Spleen (tissue), 11 donors: ENCODE data around the gene CLDN18. TPM values are rescaled to one million over a fixed set of nuclear protein-coding genes. Genes with fewer than 3 reads are reported as not detected.

Source experiments
- DNase-seq: peaks from one replicate; pipeline ENCODE4 v3.0.0-alpha.2; 2020
- H3K27ac ChIP-seq, 8 donors: fragments of 200-600 bp; sonication (generic) in 7 of 8; 1 replicate in 4 of 8; 2 replicates in 4 of 8; pipeline versions ENCODE4 v1.5.0 to v1.8.0; 2016 to 2021; ENCODE audit warnings: inconsistent platforms in 4 of 8, mild to moderate bottlenecking in 4 of 8, moderate library complexity in 1 of 8
- H3K27me3 ChIP-seq, 7 donors: fragments of 200-600 bp; sonication (generic) in 6 of 7; replicated peaks in 1 of 7; 1 replicate in 4 of 7; 2 replicates in 3 of 7; pipeline versions ENCODE4 v1.5.0 to v1.8.0; 2016 to 2021; ENCODE audit warnings: inconsistent platforms in 3 of 7, mild to moderate bottlenecking in 1 of 7
- H3K36me3 ChIP-seq, 6 donors: fragments of 200-600 bp; sonication (generic) in 5 of 6; 1 replicate in 4 of 6; 2 replicates in 2 of 6; pipeline versions ENCODE4 v1.5.0 to v1.8.0; 2016 to 2021; ENCODE audit warnings: inconsistent platforms in 2 of 6
- H3K4me1 ChIP-seq, 6 donors: fragments of 200-600 bp; sonication (generic) in 5 of 6; 1 replicate in 3 of 6; 2 replicates in 3 of 6; pipeline versions ENCODE4 v1.5.0 to v1.8.0; 2016 to 2021; ENCODE audit warnings: inconsistent platforms in 3 of 6
- H3K4me3 ChIP-seq, 8 donors: fragments of 200-600 bp; sonication (generic) in 7 of 8; 1 replicate in 4 of 8; 2 replicates in 4 of 8; pipeline versions ENCODE4 v1.5.0 to v1.8.0; 2016 to 2021; ENCODE audit warnings: inconsistent platforms in 4 of 8, mild to moderate bottlenecking in 4 of 8, moderate library complexity in 2 of 8
- H3K9me3 ChIP-seq, 8 donors: fragments of 200-600 bp; sonication (generic) in 7 of 8; 1 replicate in 4 of 8; 2 replicates in 4 of 8; pipeline versions ENCODE4 v1.5.0 to v1.8.0; 2016 to 2021; ENCODE audit warnings: inconsistent platforms in 4 of 8
- POLR2A ChIP-seq, 3 donors: fragments of 450-650 bp; IDR thresholded peaks; one replicate each; pipeline ENCODE4 v1.5.1; 2017; ENCODE audit warnings: antibody characterized with exemption in 3 of 3, mild to moderate bottlenecking in 1 of 3
- POLR2AphosphoS5 ChIP-seq, 3 donors: sonication (generic); formaldehyde crosslinking; IDR thresholded peaks; one replicate each; pipeline ENCODE4 v1.5.1; 2017; ENCODE audit warnings: antibody characterized with exemption in 3 of 3
- WGBS, 5 donors: extraction: QIAGEN DNeasy Blood & Tissue Kit in 3 of 5; methylation state at CpG; one replicate each; pipeline versions ENCODE4 v1.1.5 to v1.1.7; 2013 to 2018; 5-methylcytosine and 5-hydroxymethylcytosine counted together
- intact Hi-C: fragments of 100-400 bp; cut with DNase I; formaldehyde crosslinking; loops from one replicate; pipeline ENCODE4 v1.15.0; 2023; ENCODE audit warnings: low total_unique reads
- polyA plus RNA-seq, 3 donors: library from polyadenylated mRNA; stranded (reverse); fragments of 200-250 nt; gene quantifications; one replicate each; pipeline ENCODE4 v1.2.1, GENCODE V29; 2013
- total RNA-seq, 7 donors: library from RNA; depleted of rRNA in 3 of 7; stranded (reverse); fragments of >200 nt in 3 of 7; fragmentation: NEBNext Ultra II Directional in 4 of 7; extraction: Animal tissue kit (Norgen Biotek cat#: 25700) in 4 of 7; gene quantifications; one replicate each; pipeline versions ENCODE4 v1.1.0 to v1.2.1, GENCODE V29; 2016 to 2021
- TF ChIP-seq, protein P1 (sequence below), 11 experiments: fragments of 200-600 bp in 7 of 11; fragments of 450-650 bp in 4 of 11; sonication (generic) in 4 of 11; IDR thresholded peaks in 8 of 11; conservative IDR thresholded peaks in 3 of 11; 1 replicate in 7 of 11; 2 replicates in 4 of 11; pipeline versions ENCODE4 v1.4.0 to v1.8.0; 2016 to 2021; ENCODE audit warnings: antibody characterized with exemption in 11 of 11, inconsistent platforms in 4 of 11, mild to moderate bottlenecking in 1 of 11
- donor health status: healthy with polysubstance abuse.
- donor health status: DM: no; HTN: no; CAD: no; lungs with moderate emphysema.
- donor health status: DM: no; HTN: no; CAD: no.
- donor health status: Bipolar disorder and iron deficiency.
- donor health status: healthy.
- donor health status: DM: no; HTN: no; CAD: no.
- donor health status: DM: yes; HTN: yes; CAD: no.

CLDN18 gene
- total and polyA plus RNA-seq, 10 donors, result not detected

DNA sequence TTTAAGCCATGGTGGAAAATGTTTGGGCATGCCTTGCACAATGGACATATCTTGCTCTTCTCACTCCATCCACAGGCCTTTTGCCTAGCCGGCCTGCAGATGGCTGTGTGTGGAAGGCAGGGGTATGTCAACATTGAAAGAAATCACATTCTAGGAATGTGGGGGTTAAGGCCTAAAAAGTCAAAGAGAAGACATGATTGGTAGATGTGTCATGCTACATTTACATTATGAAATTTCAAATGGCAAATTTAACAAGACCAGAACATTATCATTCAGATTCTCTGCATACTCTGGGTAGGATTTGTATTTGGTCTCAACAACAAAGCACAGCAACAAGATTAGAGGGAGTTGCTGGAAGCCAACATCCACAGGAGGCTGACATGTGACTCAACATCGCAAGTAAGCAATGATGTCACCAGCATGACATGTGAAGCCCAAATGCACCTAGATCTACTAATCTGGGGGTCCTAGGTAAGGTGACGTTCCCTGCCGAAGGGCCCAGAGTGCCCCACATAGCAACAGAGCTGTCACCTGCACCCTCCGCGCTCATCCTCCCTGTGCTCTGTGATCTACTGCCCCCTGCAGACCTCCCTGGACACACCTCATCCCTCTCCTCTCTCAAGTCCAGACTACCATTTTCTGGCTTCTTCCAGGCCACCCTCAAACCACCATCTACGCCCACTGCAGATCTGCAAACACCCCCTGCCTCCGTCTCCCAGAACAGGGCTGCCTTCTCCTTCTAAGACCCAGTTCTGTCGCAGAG lies 39.4 kb downstream of the CLDN18 start:
- Histone ChIP-seq H3K4me3 (no peak overlapping the region), H3K9me3 (no peaks in the 10 kb centered on the region), H3K36me3 (peaks cover 0 to 44% (median 0%) of the 10 kb centered on the region in 6 donors), H3K27me3 (peaks cover 0 to 5% (median 0%) of the 10 kb centered on the region in 7 donors), H3K4me1 (no peaks in the 10 kb centered on the region), H3K27ac (no peak overlapping the region)
- WGBS, 5 donors, result 94 to 95% (median 95%) methylated on average over 9 of the region's 9 CpGs
- TF ChIP-seq POLR2A (IDR thresholded peaks at IDR 0.05) (no peak), POLR2AphosphoS5 (IDR thresholded peaks at IDR 0.05) (no peak)
- no peak for DNase-seq
- intact Hi-C loops, result no loop called here

- Histone ChIP-seq H3K9me3 (no peaks in the 10 kb centered on the region), H3K27me3 (peaks cover 0 to 5% (median 0%) of the 10 kb centered on the region in 7 donors), H3K27ac (no peak overlapping the region), H3K36me3 (peaks cover 0 to 45% (median 0%) of the 10 kb centered on the region in 6 donors), H3K4me3 (no peak overlapping the region), H3K4me1 (no peaks in the 10 kb centered on the region)
- DNase-seq, result no peak
- no peak for TF ChIP-seq POLR2A (IDR thresholded peaks at IDR 0.05)
- TF ChIP-seq, protein P1, sequence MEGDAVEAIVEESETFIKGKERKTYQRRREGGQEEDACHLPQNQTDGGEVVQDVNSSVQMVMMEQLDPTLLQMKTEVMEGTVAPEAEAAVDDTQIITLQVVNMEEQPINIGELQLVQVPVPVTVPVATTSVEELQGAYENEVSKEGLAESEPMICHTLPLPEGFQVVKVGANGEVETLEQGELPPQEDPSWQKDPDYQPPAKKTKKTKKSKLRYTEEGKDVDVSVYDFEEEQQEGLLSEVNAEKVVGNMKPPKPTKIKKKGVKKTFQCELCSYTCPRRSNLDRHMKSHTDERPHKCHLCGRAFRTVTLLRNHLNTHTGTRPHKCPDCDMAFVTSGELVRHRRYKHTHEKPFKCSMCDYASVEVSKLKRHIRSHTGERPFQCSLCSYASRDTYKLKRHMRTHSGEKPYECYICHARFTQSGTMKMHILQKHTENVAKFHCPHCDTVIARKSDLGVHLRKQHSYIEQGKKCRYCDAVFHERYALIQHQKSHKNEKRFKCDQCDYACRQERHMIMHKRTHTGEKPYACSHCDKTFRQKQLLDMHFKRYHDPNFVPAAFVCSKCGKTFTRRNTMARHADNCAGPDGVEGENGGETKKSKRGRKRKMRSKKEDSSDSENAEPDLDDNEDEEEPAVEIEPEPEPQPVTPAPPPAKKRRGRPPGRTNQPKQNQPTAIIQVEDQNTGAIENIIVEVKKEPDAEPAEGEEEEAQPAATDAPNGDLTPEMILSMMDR (IDR thresholded peaks at IDR 0.05 in 8 of 11, conservative IDR thresholded peaks at IDR 0.05 in 3 of 11), result peak in 5 of 11 experiments; percentile 9 to 36 (median 28)
- intact Hi-C loops, result no loop called here
- 49 to 55% (median 55%) methylated on average over 8 of the region's 8 CpGs for WGBS, 5 donors
These were observed 42.2 kb downstream of the CLDN18 start for GRCh38 chr3:138051947-138052802.

- Histone ChIP-seq H3K4me1 (no peaks in the 10 kb centered on the region), H3K4me3 (no peak overlapping the region), H3K27ac (no peak overlapping the region), H3K9me3 (no peaks in the 10 kb centered on the region), H3K36me3 (peaks cover 0 to 32% (median 0%) of the 10 kb centered on the region in 6 donors), H3K27me3 (peaks cover 0 to 5% (median 0%) of the 10 kb centered on the region in 7 donors)
- no peak for DNase-seq
- 89 to 98% (median 90%) methylated on average over 1 of the region's 1 CpG for WGBS, 5 donors
- intact Hi-C loops, result no loop called here
- TF ChIP-seq POLR2A (IDR thresholded peaks at IDR 0.05) (no peak), POLR2AphosphoS5 (IDR thresholded peaks at IDR 0.05) (no peak)
These were observed 44.1 kb downstream of the CLDN18 start for GRCh38 chr3:138054057-138054456.

DNA sequence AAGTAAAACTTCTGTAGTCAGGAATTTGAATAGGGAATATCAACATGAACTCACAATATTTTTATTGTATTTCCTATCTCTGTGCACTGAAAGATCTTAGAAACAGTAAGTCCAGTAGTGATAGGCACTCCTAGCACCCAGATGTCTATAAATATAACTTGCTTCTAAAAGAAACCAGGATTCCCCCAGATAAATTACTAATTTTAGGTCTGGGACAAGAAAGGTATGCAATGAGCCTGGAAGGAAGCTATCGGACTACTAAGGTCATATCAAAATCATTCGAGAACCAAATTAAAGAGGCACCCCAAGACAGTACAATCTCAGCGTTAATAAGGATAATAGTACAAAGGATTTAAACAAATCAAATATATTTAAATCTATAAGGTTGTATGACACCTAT lies 47.4 kb downstream of the CLDN18 start:
- intact Hi-C loops, result no loop called here
- Histone ChIP-seq H3K36me3 (peaks cover 0 to 28% (median 0%) of the 10 kb centered on the region in 6 donors), H3K27me3 (peaks cover 0 to 5% (median 0%) of the 10 kb centered on the region in 7 donors), H3K9me3 (no peaks in the 10 kb centered on the region), H3K27ac (no peak overlapping the region), H3K4me3 (no peak overlapping the region), H3K4me1 (no peaks in the 10 kb centered on the region)
- TF ChIP-seq POLR2AphosphoS5 (IDR thresholded peaks at IDR 0.05) (no peak), POLR2A (IDR thresholded peaks at IDR 0.05) (no peak)
- TF ChIP-seq, protein P1 (IDR thresholded peaks at IDR 0.05 in 8 of 11, conservative IDR thresholded peaks at IDR 0.05 in 3 of 11), result no peak
- 86 to 98% (median 95%) methylated on average over 3 of the region's 3 CpGs for WGBS, 5 donors
- no peak for DNase-seq

DNA sequence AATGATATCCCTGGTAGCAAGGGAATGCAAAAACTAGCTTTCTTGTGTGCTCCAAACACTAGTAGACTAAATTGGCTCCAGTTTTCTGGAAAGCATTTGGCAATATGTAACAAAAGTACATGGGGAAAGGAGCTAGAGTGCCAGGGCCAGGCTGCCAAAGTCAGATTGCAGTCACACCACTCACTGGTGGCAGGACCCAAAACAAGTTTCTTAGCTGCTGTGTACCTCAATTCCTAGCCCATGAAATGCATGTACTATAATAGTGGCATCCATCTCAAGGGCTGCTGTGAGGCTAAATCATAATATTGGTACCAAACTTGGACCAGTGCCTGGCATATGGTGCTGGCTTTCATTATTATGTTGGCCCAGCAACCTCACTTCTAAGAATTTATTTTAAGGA lies 49.3 kb downstream of the CLDN18 start:
- intact Hi-C loops, result no loop called here
- Histone ChIP-seq H3K4me1 (no peaks in the 10 kb centered on the region), H3K27ac (no peak overlapping the region), H3K36me3 (peaks cover 0 to 32% (median 5%) of the 10 kb centered on the region in 6 donors), H3K9me3 (no peaks in the 10 kb centered on the region), H3K4me3 (no peak overlapping the region), H3K27me3 (no peaks in the 10 kb centered on the region)
- TF ChIP-seq POLR2AphosphoS5 (IDR thresholded peaks at IDR 0.05) (no peak), POLR2A (IDR thresholded peaks at IDR 0.05) (no peak)
- TF ChIP-seq, protein P1 (IDR thresholded peaks at IDR 0.05 in 8 of 11, conservative IDR thresholded peaks at IDR 0.05 in 3 of 11), result no peak
- no peak for DNase-seq
